Ovary (tissue), 9 donors: Measurements from ENCODE around the gene RPL10A. TPM values are rescaled to one million over a fixed set of nuclear protein-coding genes. Genes with fewer than 3 reads are reported as not detected.

Source experiments
- DNase-seq, 5 donors: peaks; one replicate each; pipeline ENCODE4 v3.0.0-alpha.2; 2019 to 2020
- H3K27ac ChIP-seq, 2 donors: fragments of 200-600 bp; one replicate each; pipeline versions ENCODE4 v1.5.1 to v1.8.0; 2019 to 2022
- H3K27me3 ChIP-seq: fragments of 200-600 bp; one replicate; pipeline ENCODE4 v1.8.0; 2022
- H3K36me3 ChIP-seq: fragments of 200-600 bp; sonication (generic); one replicate; pipeline ENCODE4 v1.5.1; 2019
- H3K4me1 ChIP-seq: one replicate; pipeline ENCODE4 v1.8.1; 2013; ENCODE audit warnings: mild to moderate bottlenecking, moderate library complexity; ENCODE audit not compliant: insufficient read depth
- H3K4me3 ChIP-seq: fragments of 200-600 bp; sonication (generic); one replicate; pipeline ENCODE4 v1.5.1; 2017
- H3K9me3 ChIP-seq, 2 donors: fragments of 200-600 bp in 1 of 2; sonication (generic) in 1 of 2; one replicate each; pipeline versions ENCODE4 v1.5.1 to v1.8.1; 2013 to 2019; ENCODE audit warnings: mild to moderate bottlenecking in 1 of 2, moderate library complexity in 1 of 2
- EP300 ChIP-seq: sonication (generic); formaldehyde crosslinking; IDR thresholded peaks from one replicate; pipeline ENCODE4 v1.6.1; 2017; ENCODE audit warnings: antibody characterized with exemption
- POLR2A ChIP-seq: fragments of 450-650 bp; IDR thresholded peaks from one replicate; pipeline ENCODE4 v1.6.1; 2017; ENCODE audit warnings: antibody characterized with exemption, mild to moderate bottlenecking, moderate library complexity
- WGBS, 3 donors: extraction: QIAGEN DNeasy Blood & Tissue Kit in 1 of 3; methylation state at CpG; one replicate each; pipeline versions ENCODE4 v1.1.5 to v1.1.7; 2013 to 2017; 5-methylcytosine and 5-hydroxymethylcytosine counted together
- intact Hi-C, 4 donors: fragments of 100-400 bp; cut with DNase I; formaldehyde crosslinking; loops; one replicate each; pipeline versions ENCODE4 v1.11.0 to v1.15.1; 2022 to 2023
- polyA plus RNA-seq, 2 donors: library from polyadenylated mRNA; stranded (reverse); fragments of 200-250 nt in 1 of 2; fragments of 350-450 nt in 1 of 2; fragmentation: Illumina TruSeq in 1 of 2; extraction: RNeasy Lipid Tissue Mini Kit (QIAGEN cat#74804) in 1 of 2; gene quantifications; one replicate each; pipeline ENCODE4 v1.2.3, GENCODE V29; 2013 to 2014
- total RNA-seq, 7 donors: library from RNA; depleted of rRNA in 2 of 7; stranded (reverse); fragments of >200 nt in 2 of 7; fragmentation: NEBNext Ultra II Directional in 3 of 7; extraction: Animal tissue kit (Norgen Biotek cat#: 25700) in 3 of 7; gene quantifications; one replicate each; pipeline versions ENCODE4 v1.1.0 to v1.2.4, GENCODE V29; 2016 to 2023
- TF ChIP-seq, protein P1 (sequence below), 3 donors: fragments of 450-650 bp in 2 of 3; fragments of 200-600 bp in 1 of 3; IDR thresholded peaks; one replicate each; pipeline versions ENCODE4 v1.5.1 to v1.8.0; 2016 to 2022; ENCODE audit warnings: antibody characterized with exemption in 3 of 3, mild to moderate bottlenecking in 1 of 3
- donor health status: DM: no; HTN: no; CAD: no; lungs with moderate emphysema.
- donor health status: DM: no; HTN: no; CAD: no.
- donor health status: Bipolar disorder and iron deficiency.
- donor health status: DM: yes; HTN: yes; CAD: no.
- donor health status: DM: no; HTN: no; CAD: no.
- donor health status: DM: yes; HTN: yes; CAD: no.

Gene RPL10A
- total and polyA plus RNA-seq, 9 donors = 2,596 to 5,052 (median 3,198) TPM

DNA sequence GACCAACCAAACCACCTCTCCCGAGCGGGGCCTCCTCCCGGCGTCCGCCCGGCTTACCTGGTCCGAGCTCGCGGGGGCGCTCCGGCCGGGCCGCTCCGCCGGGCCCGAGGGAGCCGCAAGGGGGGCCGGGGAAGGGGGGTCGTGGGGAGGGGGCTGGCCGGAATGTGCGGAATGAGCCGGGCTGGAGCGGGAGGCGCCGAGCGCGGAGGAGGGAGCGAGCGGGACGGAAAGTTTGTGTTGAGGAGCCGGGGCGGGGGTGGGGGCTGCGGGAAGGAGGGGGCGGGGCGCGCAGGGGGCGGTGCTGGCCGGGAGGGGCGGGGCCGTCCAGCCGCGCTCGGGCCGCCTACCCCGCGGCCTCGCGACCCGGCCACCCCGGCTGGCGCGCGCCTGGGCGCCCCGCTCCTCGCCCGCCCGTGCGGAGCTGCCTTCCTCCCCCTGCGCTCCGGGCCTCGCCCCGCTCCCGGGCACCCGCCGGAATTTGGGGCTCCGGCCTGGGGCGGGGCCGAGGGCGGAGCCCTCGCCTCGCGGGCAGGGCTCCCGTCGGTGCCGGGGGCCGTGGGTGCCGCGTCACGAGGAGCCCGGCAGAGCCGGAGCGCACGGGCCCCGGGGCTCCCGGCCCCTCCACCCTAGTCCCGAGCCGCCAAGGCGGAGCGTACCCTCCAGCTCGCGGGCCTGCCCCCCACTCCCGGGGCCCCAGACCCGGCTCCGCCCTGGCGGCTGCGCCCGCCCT lies 28.8 kb downstream of the RPL10A start, which contains the start of gene TEAD3:
TEAD3 (minus strand) TSS at position 239 of the 730 bp plus-strand sequence.
- Histone ChIP-seq H3K27ac (peak within 1 kb of the TSS; percentile 97 to 99), H3K4me3 (peak within 1 kb of the TSS; percentile 95), H3K9me3 (no peaks in the 10 kb centered on the region), H3K36me3 (no peaks in the 10 kb centered on the region), H3K27me3 (no peaks in the 10 kb centered on the region), H3K4me1 (peaks cover 27% of the 10 kb centered on the region)
- peak; percentile 82 to 88 (median 87) for DNase-seq
- WGBS, 3 donors = 0 to 1% (median 1%) methylated on average over 46 to 96 of the region's 98 CpGs
- TF ChIP-seq EP300 = no peak
- peak; percentile 86 for TF ChIP-seq POLR2A
- TF ChIP-seq, protein P1, sequence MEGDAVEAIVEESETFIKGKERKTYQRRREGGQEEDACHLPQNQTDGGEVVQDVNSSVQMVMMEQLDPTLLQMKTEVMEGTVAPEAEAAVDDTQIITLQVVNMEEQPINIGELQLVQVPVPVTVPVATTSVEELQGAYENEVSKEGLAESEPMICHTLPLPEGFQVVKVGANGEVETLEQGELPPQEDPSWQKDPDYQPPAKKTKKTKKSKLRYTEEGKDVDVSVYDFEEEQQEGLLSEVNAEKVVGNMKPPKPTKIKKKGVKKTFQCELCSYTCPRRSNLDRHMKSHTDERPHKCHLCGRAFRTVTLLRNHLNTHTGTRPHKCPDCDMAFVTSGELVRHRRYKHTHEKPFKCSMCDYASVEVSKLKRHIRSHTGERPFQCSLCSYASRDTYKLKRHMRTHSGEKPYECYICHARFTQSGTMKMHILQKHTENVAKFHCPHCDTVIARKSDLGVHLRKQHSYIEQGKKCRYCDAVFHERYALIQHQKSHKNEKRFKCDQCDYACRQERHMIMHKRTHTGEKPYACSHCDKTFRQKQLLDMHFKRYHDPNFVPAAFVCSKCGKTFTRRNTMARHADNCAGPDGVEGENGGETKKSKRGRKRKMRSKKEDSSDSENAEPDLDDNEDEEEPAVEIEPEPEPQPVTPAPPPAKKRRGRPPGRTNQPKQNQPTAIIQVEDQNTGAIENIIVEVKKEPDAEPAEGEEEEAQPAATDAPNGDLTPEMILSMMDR (IDR thresholded peaks at IDR 0.05) = no peak
- intact Hi-C loops = loop anchor here in 1 of 4 donors (2.0 to 10.0 kb wide), 3 partner anchors 28 to 238 kb away; partner anchors contain the start of genes ARMC12 and RPL10A

DNA sequence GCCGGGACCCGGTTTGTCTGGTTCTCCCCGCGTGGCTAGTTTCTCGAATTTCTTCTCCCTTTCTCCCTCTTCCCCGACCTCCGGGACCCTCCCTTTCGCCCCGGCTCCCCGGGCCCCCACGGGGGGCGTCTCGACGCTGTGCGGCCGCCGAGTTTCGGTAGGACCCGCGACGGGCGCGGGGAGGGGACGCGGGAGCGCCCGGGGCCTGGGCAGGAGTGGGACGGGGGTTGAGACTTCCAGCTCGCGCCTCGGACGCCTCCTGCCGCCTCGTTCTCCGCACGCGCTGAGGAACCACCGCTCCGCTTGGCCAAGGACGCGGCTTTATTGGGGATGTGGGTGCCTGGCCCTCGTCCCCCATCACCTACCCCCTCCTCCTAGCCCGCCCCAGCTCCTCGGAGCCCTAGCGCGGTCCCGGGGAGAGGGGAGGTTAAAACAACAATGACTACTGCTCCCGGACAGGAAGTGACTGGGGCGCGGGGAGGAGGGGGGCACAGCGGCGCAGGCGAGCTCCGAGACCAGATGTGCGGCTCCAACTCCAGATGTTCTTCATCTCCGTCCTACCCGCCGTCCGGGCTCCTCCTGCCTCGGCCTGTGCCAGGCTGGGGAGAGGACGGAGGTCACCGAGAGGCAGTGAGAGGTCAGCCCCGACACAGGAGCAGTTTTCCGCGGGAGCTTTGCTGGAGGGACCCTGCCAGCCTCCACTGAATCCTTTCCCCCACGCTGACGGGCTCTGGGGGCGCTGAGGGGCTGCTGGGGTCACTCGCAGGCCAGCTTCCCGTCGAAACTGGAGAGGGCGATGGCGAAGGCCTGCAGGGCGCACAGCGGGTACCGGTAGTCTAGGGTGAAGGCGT lies 29.6 kb downstream of the RPL10A start:
- no peaks in the 10 kb centered on the region for H3K9me3 ChIP-seq
- TF ChIP-seq POLR2A (peak; percentile 55), EP300 (no peak)
- TF ChIP-seq, protein P1 (IDR thresholded peaks at IDR 0.05) = peak in 1 of 3 donors; percentile 18
- no peaks in the 10 kb centered on the region for H3K27me3 ChIP-seq
- H3K36me3 ChIP-seq = no peaks in the 10 kb centered on the region
- peak overlapping the region; percentile 95 for H3K4me3 ChIP-seq
- intact Hi-C loops = loop anchor here in 1 of 4 donors (2.0 to 10.0 kb wide), 3 partner anchors 29 to 237 kb away; partner anchors contain the start of genes ARMC12 and RPL10A
- peaks cover 22% of the 10 kb centered on the region for H3K4me1 ChIP-seq
- WGBS, 3 donors = 2 to 7% (median 4%) methylated on average over 37 to 77 of the region's 77 CpGs
- peak overlapping the region; percentile 97 to 99 for H3K27ac ChIP-seq
- peak; percentile 86 to 90 (median 87) for DNase-seq

DNA sequence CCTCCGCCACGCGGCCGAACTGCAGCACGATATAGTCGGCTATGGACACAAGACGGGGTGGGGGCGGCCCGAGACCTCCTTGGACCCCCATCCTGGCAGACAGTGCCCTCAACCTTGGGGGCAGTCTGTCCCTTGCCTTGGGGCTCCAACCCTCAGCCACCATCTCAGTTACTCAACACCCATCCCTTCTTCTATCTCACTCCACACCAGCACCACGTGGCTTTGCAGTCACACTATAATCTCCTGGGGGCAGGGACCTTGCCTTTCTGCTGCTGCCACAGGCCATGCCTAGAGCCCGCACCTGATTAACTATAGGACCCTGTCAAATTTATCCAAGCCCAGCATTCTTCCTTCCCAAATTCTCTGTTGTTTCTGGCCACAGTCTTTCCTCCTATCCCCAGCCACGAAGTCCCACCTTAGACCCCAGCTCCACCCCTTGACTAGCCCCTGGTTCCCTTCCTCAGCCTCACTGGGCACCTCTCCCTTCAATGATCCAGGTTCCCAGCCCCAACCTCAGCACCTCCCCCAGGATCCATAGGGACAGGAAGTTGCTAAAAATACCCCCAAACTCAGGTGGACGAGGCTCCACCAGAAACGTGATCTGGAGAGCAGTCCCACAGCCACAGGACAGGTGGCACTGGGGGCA lies 30.3 kb downstream of the RPL10A start:
- Histone ChIP-seq H3K27ac (peak overlapping the region; percentile 97 to 99), H3K4me1 (peaks cover 18% of the 10 kb centered on the region), H3K36me3 (no peaks in the 10 kb centered on the region), H3K27me3 (no peaks in the 10 kb centered on the region), H3K4me3 (peak overlapping the region; percentile 95), H3K9me3 (no peaks in the 10 kb centered on the region)
- TF ChIP-seq, protein P1 (IDR thresholded peaks at IDR 0.05) = no peak
- TF ChIP-seq POLR2A (no peak), EP300 (no peak)
- intact Hi-C loops = loop anchor here in 1 of 4 donors (10.0 kb wide), 2 partner anchors 96 to 236 kb away; partner anchors contain the start of gene ARMC12
- 43 to 52% (median 52%) methylated on average over 12 to 14 of the region's 14 CpGs for WGBS, 3 donors
- peak in 2 of 5 donors; percentile 31 to 56 for DNase-seq

DNA sequence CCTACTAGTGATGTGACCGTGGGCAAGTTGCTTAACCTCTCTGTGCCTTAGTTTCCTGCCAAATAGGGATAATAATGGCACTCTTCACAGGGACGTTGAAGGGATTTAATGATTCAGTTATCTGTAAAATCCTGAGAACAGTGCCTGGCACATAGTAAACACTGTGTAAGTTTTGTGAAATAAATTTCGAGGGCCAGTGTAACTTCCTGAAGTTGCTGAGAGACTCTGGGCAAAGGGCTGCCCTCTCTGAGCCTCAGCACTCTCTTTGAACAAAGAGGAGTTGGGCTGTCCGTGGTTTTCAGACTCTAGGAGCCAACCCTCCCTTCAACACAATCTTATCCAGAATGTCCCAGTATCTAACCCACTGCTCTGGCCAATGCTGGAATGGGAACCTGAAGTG lies 31.2 kb downstream of the RPL10A start:
- 88 to 90% (median 88%) methylated on average over 4 of the region's 4 CpGs for WGBS, 3 donors
- TF ChIP-seq POLR2A = no peak
- no peak for TF ChIP-seq EP300
- TF ChIP-seq, protein P1 (IDR thresholded peaks at IDR 0.05) = no peak
- H3K36me3 ChIP-seq = no peaks in the 10 kb centered on the region
- H3K4me1 ChIP-seq = peaks cover 13% of the 10 kb centered on the region
- DNase-seq = no peak
- no peaks in the 10 kb centered on the region for H3K9me3 ChIP-seq
- intact Hi-C loops = loop anchor here in 1 of 4 donors (10.0 kb wide), 2 partner anchors 95 to 235 kb away; partner anchors contain the start of gene ARMC12
- no peaks in the 10 kb centered on the region for H3K27me3 ChIP-seq
- H3K27ac ChIP-seq = no peak overlapping the region
- no peak overlapping the region for H3K4me3 ChIP-seq
